ENCODE data around the gene STAG3.

Gene STAG3

GRCh38 chr7:100170101-100170897 lies 7.4 kb upstream of the STAG3 start:
- H3K4me3 ChIP-seq (ENCODE audit: low read length) = no peak overlapping the region
- DNase-seq (ENCODE audit: low read depth) = no peak
- TF ChIP-seq CTCF (IDR thresholded peaks at IDR 0.05; ENCODE audit: insufficient read depth, low read depth, low read length, missing control alignments) = no peak

GRCh38 chr7:100171087-100171681 lies 6.5 kb upstream of the STAG3 start:
- peak overlapping the region; percentile 23 for H3K4me3 ChIP-seq (ENCODE audit: low read length)
- DNase-seq (ENCODE audit: low read depth) = no peak
- TF ChIP-seq CTCF (IDR thresholded peaks at IDR 0.05; ENCODE audit: insufficient read depth, low read depth, low read length, missing control alignments) = no peak

- no peak for DNase-seq (ENCODE audit: low read depth)
- no peak overlapping the region for H3K4me3 ChIP-seq (ENCODE audit: low read length)
- no peak for TF ChIP-seq CTCF (IDR thresholded peaks at IDR 0.05; ENCODE audit: insufficient read depth, low read depth, low read length, missing control alignments)
These were observed 5.9 kb upstream of the STAG3 start for GRCh38 chr7:100171840-100172239.

GRCh38 chr7:100173806-100174495 lies 3.8 kb upstream of the STAG3 start:
- no peak for DNase-seq (ENCODE audit: low read depth)
- TF ChIP-seq CTCF (IDR thresholded peaks at IDR 0.05; ENCODE audit: insufficient read depth, low read depth, low read length, missing control alignments) = no peak
- H3K4me3 ChIP-seq (ENCODE audit: low read length) = no peak overlapping the region

- no peak for TF ChIP-seq CTCF (IDR thresholded peaks at IDR 0.05; ENCODE audit: insufficient read depth, low read depth, low read length, missing control alignments)
- H3K4me3 ChIP-seq (ENCODE audit: low read length) = no peak overlapping the region
- no peak for DNase-seq (ENCODE audit: low read depth)
These were observed 3.1 kb upstream of the STAG3 start for GRCh38 chr7:100174582-100174981.

- no peak overlapping the region for H3K4me3 ChIP-seq (ENCODE audit: low read length)
- no peak for TF ChIP-seq CTCF (IDR thresholded peaks at IDR 0.05; ENCODE audit: insufficient read depth, low read depth, low read length, missing control alignments)
- DNase-seq (ENCODE audit: low read depth) = no peak
These were observed 2.3 kb upstream of the STAG3 start for GRCh38 chr7:100175296-100175935.

Data from epithelial cell of esophagus (primary cell).